CMK (cell line): ENCODE results near the gene LPAR2.

Experiments
- DNase-seq: peaks from one replicate; pipeline ENCODE4 v3.0.0-alpha.2; 2010; ENCODE audit warnings: low read depth

Gene LPAR2

GRCh38 chr19:19653597-19654147 is 25.7 kb upstream of the LPAR2 start:
- no peak for DNase-seq

- DNase-seq: no peak
These were observed 24.7 kb upstream of the LPAR2 start for GRCh38 chr19:19652482-19653295.

DNA sequence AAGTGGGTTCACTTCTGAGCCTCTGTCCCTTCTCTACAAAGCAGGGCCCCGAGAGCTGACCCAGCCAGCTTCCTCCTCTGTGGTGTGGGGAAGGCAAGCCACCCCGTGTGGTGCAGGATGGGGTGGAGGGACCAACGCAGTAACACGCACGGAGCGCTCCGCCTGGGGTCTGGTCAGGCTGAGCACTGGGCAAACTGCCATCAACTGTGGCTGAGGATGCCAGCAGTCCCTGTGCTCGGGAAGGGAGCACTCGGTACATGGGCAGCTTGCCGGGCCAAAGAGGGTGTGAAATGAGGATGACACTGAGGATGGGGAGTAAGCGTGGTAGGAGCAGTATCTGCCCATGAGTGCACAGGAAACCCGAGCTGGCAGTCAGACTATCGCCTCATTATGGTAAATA is 23.1 kb upstream of the LPAR2 start:
- DNase-seq: no peak

- DNase-seq: no peak
These were observed 22.3 kb upstream of the LPAR2 start for GRCh38 chr19:19650331-19650730.

GRCh38 chr19:19649580-19649995 is 21.6 kb upstream of the LPAR2 start:
- DNase-seq: no peak

GRCh38 chr19:19649155-19649554 is 21.1 kb upstream of the LPAR2 start:
- no peak for DNase-seq

DNA sequence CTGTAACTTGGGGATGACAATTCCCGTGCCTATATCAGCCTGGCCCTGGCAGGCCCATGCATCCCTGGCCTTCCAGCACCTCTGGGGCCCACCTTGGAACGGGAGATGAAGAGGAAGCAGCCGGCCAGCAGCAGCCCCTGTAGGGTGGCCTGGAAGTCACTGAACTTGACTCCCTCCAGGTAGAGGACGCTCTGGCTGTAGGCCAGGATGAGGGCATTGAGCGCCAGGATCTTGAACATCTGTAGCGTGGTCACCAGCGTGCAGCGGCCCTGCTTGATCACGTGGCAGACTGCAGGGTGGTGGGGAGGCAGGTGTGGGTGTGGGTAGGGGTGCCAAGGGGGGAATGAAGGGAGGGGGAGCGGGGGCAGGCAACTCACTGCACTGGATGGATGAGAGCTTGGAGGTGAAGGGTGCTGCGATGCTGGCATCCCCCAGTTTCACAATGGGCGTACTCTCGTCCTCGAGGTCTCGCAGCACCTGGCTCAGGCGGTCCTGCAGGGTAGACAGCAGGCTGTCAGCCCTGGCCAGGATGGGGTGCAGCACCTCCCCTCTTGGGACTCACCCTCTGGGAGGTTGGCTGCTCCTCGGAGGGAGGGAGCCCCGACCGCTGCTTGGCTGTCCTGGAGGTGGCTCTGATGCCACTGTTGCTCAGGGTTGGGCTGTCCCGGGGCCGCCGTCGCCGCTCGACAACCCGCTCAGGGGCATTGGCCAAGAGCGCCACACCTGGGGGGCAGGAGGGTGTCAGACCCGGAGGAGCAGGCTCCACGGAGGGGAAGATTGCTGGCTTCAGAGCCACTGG is 19.2 kb upstream of the LPAR2 start:
- DNase-seq: no peak

DNA sequence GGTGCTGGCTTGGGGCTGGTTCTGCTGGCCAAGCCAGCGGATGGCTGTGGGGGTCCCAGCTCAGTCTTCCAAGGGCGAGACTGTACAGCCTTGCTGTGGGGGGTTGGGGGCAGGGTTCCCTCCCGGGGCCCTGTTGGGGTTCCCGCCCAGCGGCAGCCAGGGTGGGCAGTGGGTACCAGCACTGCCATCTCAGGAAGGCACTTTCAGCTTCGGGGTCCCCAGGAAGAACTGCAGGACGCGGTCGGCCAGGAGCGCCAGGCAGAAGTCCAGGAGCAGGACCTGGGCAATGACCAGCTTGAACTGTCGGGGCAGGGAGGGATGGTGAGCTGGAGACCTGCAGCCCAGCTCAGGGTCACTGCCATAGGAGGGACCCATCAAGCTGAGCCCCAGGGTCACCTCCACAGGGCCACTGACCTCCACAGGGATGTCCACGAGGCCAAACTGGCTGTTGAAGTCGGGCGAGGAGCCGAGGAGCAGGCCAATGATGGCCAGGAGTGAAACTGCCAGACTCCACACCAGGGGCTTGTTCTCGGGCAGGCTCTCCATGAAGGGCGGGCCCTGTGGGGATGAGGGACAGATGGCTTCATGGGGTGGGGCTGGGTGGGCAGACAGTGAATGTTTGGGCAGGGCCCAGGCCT is 17.3 kb upstream of the LPAR2 start:
- no peak for DNase-seq

DNA sequence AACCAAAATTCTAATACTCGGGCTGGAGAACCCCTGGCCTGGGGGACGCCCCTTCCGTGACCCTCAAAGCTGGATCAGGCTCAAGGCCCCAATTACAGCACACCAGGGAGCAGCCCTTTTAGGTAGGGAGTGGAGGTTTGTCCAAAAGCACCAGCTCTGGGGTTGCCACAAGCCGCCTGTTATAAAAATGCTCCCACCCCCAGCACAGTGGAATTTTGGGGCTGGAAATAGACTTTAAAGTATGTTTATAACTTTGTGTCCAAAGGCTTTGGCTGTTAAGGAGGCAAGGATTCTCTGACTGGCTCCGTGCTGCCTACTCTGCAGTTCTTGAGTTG is 16.0 kb upstream of the LPAR2 start:
- no peak for DNase-seq

DNA sequence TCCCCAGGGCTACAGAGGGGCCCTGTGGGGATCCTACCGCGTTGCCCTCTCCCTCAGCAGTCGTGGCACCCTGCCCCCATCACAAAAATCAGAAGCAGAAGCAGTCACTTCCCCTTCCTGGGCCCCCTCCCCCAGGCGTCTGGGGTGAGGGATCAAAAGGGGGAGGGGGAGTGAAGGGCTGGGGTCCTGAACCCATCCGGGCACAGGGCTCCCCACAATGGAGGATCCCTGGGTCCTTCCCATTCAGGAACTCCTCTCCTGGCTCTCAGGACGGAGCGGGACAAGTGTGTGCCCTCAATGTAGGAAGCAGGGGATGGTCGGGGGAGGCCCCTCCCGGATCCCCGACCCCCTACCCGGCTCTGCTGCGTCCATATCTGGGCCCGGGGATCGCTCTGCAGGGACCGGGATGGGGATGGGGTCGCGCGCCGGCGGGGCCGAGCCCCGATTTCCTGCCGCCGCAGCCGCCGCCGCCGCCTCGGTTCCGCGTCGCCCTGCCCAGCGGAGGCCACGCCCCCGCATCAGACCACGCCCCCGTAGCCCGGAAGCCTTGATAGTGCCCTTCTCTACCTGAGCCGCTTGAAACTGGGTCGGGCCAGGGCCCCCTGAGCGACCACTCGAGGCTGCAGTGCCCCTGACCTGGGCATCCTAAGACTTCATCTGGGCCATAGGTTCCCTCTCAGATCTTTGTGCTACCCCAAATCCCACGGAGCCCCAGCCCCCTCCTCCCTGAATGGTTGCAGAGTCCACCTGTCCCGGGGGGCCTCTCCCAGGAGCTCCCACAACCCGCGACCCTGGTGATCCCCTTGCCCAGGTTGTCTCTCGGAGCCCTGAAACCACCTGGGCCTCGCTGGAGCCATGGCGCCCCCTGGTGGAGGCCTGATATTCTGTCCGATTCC is 15.4 kb upstream of the LPAR2 start, which contains the start of gene GMIP:
Gene GMIP (minus strand): TSS at position 500 of the 896 bp plus-strand sequence. CDS start 128 bp downstream, at position 372.
- DNase-seq: peak; percentile 49

GRCh38 chr19:19642506-19643157 is 14.6 kb upstream of the LPAR2 start:
- DNase-seq: peak; percentile 12

DNA sequence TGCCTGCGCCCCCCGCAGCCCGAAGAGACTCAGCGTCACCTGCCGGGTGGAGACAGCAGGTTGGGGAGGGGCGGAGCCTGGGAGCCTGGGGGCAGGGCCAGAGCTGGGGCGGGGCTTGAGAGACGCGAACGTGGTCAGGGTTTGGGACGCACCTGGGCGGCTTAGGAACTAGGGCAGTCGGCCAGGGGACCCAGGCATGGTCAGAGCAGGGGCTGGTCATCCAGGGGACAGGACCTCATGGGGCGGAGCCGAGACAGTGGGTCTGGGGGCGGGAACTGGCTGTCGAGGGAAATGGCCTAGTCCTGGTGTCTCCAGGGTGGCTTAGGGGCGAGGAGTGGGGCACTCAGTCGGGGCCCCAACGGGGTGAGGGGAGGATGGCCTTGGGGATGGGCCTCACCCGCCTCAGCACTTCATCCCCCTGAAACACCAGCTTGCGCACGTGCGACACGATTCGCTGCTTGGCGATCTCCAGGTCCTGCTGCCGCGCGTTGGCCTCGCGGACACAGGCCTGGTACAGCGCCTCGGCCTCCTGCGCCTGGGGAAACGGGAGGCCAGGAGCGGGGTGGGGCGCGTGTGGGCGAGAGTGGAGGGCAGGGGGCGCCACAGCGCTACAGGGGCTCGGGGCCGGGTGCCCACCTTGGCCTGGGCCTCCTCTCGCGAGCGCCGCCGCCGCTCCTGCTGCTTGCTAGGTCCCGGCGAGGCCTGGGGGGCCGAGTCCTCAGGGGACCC is 9.7 kb upstream of the LPAR2 start:
- no peak for DNase-seq

- DNase-seq: no peak
These were observed 9.1 kb upstream of the LPAR2 start for GRCh38 chr19:19637186-19637522.

- no peak for DNase-seq
These were observed 8.7 kb upstream of the LPAR2 start for GRCh38 chr19:19636573-19637185.

DNA sequence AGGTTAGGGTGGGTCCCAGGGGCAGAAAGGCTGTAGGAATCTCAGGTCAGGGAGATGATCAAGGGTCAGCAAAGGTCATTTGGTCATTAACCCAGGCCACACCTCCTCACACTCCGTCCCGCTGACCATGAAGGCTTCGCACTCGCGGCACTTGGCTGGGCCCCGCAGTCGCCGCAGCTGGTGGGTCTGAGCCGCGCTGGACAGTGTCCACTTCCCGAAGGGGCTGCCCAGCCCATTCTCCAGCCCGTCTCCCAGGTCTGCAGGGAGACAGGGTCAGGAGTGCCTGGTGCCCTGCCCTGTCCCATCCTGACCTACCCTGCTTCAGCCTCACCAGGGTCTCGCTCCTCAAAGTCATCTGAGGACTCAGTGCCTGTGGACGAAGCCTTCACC is 7.3 kb upstream of the LPAR2 start:
- no peak for DNase-seq

DNA sequence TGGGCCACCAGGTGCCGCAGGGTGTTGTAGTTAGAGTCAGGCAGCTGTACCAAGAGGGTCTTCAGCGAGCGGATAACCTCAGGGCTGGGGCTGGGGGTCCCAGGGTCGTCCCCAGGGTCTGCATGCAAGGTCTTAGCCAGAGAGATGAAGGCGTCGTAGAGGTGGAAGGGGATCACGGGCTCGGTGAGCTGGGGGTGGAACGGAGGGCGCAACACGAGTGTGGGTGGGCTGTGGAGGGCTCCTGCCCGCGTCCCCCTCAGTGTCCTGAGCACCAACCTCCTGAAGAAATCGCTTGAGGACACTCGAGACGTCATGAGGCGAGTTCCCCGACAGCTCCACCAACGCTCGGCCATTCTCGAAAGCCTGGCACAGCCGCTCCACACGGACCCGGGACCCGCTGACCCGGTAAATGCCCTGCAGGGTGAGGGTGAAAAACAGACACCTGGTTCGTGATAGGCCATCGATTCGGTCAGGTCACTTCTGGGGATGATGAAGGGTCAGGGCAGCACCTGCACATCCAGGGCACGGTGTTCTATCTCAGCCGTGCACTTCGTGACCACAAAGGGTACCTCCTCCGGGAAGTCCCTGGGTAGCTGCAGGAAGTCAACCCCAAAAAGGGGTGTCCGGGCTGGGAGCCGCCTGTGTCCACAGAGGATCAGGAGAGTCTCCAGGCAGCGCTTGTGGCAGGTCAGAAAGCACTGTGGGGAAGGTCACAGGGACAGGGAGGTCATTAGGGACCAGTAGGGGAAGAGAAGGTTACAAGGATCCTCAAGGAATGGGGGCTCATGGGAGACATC is 6.7 kb upstream of the LPAR2 start:
- no peak for DNase-seq

- no peak for DNase-seq
These were observed 5.9 kb upstream of the LPAR2 start for GRCh38 chr19:19633711-19634515.

- no peak for DNase-seq
These were observed 4.6 kb upstream of the LPAR2 start for GRCh38 chr19:19632661-19633060.
